ENCODE results near the gene NDOR1.

Gene NDOR1

DNA sequence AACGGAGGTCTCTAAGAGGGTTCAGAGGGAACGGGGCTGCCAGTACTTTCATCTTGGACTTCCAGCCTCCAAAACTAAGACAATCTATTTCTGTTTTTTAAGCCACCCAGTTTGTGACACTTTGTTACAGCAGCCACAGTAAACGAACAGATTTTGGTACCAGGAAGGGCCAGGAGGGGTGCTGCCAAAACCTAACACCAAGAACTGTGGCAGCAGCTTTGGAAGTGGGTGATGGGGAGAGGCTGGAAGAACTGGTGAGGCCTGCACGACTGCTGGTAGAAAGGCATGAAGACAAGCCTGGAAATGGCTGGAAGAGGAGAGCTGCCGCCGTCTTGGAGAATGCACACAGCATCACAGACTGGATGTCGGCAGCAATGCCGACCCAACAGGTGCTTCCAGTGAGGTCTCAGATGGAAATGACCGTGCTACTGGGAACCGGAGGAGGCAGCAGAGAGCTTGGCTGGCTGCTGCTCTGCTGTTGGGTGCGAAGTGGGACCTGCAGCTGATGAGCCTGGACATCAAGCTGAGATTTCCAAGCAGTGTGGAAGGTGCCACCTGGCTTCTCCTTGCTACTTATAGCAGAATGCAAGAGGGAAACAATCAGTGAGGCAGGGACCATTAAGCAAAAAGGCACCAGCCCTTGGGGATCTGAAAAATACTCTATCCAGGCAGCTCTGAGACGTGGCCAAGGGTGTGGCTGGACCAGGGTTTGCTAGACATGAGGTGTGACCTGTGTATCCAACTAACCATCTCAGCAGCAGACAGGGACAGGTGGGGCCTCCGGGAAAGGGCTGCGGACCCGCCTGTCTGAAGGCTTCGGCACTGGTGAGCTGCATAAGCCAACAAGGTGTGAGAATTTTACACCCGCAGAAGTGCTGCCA, 29.0 kb upstream of the NDOR1 start:
- Histone ChIP-seq H3K27me3 (ENCODE audit: insufficient read depth, low read length) (no peaks in the 10 kb centered on the region), H3K4me3 (ENCODE audit: low read depth, low read length) (no peak overlapping the region), H3K27ac (ENCODE audit: low read depth, low read length) (no peak overlapping the region), H3K36me3 (ENCODE audit: insufficient read depth, low read length) (no peaks in the 10 kb centered on the region), H3K79me2 (ENCODE audit: control insufficient read depth, insufficient read depth, low read length, unreplicated experiment) (no peaks in the 10 kb centered on the region), H2AFZ (ENCODE audit: low read length, unreplicated experiment) (no peak overlapping the region), H3K4me1 (ENCODE audit: control insufficient read depth, insufficient read depth, low read length, unreplicated experiment) (peaks cover 10% of the 10 kb centered on the region)

DNA sequence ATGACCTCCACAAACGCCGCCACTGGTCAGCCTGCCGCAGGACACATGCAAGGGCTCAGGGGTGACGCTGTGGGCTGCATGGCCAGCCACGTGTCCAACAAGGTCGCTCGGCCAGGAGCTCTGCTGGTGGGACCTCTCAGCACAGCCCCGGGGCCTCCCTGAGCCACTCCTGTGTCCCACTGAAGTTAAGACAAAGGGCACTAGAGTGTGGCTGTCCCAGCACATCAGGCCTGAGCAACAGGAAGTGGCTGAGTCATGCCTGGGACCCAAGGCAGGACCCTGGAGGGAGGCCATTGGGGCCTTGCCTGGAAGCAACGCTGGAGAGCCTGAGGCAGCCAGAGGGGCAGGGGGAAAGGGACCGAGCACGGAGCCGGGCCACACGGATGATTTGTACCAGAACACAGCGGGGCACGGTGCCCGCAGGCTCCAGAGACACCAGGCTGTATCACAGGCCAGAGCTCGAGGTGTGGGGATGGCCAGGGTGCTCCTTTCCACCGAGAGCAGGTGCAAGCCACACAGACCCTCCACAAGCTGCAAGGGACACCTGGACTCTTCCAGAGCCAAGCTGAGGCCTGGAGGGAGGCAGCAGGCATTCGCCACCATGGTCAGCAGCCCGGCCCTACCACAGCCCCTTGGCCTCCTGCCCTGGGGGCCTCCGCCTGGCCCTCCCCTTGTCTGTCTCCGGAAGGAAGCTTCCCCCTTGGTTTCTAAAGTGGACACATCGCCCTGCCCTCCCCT, 27.1 kb upstream of the NDOR1 start:
- Histone ChIP-seq H3K27ac (ENCODE audit: low read depth, low read length) (no peak overlapping the region), H3K4me3 (ENCODE audit: low read depth, low read length) (no peak overlapping the region), H3K4me1 (ENCODE audit: control insufficient read depth, insufficient read depth, low read length, unreplicated experiment) (peaks cover 10% of the 10 kb centered on the region), H3K79me2 (ENCODE audit: control insufficient read depth, insufficient read depth, low read length, unreplicated experiment) (no peaks in the 10 kb centered on the region), H2AFZ (ENCODE audit: low read length, unreplicated experiment) (no peak overlapping the region), H3K36me3 (ENCODE audit: insufficient read depth, low read length) (no peaks in the 10 kb centered on the region), H3K27me3 (ENCODE audit: insufficient read depth, low read length) (no peaks in the 10 kb centered on the region)

DNA sequence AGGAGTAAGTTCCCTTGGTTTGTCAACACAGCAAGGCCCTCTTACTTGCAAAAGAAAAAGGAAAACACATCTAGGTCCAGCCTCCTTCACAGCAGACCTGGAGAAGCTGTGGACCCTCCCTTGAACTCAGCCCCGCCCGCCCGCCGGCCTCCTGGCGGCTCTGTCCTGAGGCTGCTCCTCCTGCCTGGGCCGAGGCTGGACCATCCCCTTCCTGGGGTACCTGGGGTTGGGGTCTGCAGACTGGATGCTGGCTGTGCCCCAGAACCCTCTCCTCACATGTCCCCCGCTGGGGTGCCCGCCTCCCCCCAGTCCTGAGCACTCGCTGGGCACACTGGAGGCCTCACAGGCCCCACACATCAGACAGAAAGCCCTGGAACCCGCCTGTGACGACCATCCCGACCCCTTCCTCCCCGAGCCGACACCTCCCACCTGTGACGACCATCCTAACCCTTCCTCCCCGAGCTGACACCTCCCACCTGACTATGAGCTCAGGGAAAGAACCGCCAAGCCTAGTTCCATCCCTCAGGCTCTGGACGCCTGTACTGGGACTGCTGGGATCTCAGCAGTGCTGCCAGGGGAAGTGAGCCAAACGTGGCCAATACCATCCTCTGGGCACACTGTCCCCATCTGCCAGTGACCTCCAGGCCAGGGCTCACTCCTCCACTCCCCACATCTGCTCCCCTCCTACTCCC, 26.4 kb upstream of the NDOR1 start:
- H3K4me3 ChIP-seq (ENCODE audit: low read depth, low read length): no peak overlapping the region
- H3K79me2 ChIP-seq (ENCODE audit: control insufficient read depth, insufficient read depth, low read length, unreplicated experiment): no peaks in the 10 kb centered on the region
- no peaks in the 10 kb centered on the region for H3K27me3 ChIP-seq (ENCODE audit: insufficient read depth, low read length)
- H3K36me3 ChIP-seq (ENCODE audit: insufficient read depth, low read length): no peaks in the 10 kb centered on the region
- H3K27ac ChIP-seq (ENCODE audit: low read depth, low read length): no peak overlapping the region
- no peak overlapping the region for H2AFZ ChIP-seq (ENCODE audit: low read length, unreplicated experiment)
- H3K4me1 ChIP-seq (ENCODE audit: control insufficient read depth, insufficient read depth, low read length, unreplicated experiment): peaks cover 10% of the 10 kb centered on the region

DNA sequence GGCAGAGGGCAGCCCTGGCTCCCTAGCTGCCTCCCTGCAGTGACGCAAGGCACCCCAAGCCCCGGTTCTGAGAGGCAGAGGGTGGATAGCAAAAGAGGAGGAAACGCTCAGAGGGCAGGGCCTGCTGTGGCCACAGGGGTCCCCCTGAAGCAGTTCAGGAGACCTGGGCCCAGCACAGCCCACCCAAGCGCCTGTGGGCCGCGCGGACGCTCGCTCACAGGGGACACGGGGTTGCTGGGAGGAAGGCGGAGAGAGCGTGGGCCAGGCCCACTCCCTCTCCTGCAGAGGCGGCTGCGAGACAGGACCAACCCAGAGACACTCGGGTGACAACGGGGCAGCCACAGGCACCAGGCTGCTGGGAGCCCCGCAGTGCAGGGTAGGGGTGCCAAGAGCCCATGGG, 25.7 kb upstream of the NDOR1 start:
- H3K4me3 ChIP-seq (ENCODE audit: low read depth, low read length): no peak overlapping the region
- no peaks in the 10 kb centered on the region for H3K36me3 ChIP-seq (ENCODE audit: insufficient read depth, low read length)
- H3K79me2 ChIP-seq (ENCODE audit: control insufficient read depth, insufficient read depth, low read length, unreplicated experiment): no peaks in the 10 kb centered on the region
- no peaks in the 10 kb centered on the region for H3K27me3 ChIP-seq (ENCODE audit: insufficient read depth, low read length)
- no peak overlapping the region for H2AFZ ChIP-seq (ENCODE audit: low read length, unreplicated experiment)
- no peak overlapping the region for H3K27ac ChIP-seq (ENCODE audit: low read depth, low read length)
- peaks cover 10% of the 10 kb centered on the region for H3K4me1 ChIP-seq (ENCODE audit: control insufficient read depth, insufficient read depth, low read length, unreplicated experiment)

DNA sequence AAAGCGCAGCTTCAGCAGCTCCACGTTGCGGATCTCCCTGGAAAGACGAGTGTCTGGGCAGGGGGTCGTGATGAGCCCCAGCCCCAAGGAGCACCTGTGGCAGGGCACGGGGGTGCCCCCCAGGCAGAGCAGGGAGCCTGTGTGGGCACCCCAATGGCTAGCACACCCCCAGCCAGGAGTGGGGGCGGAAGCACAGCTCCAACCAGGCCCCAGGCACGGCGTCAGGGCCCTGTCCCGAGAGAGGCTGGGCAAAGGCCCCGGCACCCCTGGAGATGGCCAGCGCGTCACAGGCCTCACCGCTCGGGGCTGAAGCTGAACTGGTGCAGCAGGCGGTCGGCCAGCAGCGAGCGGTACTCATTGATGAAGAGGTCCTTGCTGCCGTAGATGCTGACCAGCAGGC, 25.0 kb upstream of the NDOR1 start:
- Histone ChIP-seq H3K36me3 (ENCODE audit: insufficient read depth, low read length) (no peaks in the 10 kb centered on the region), H3K27ac (ENCODE audit: low read depth, low read length) (no peak overlapping the region), H3K4me1 (ENCODE audit: control insufficient read depth, insufficient read depth, low read length, unreplicated experiment) (peaks cover 10% of the 10 kb centered on the region), H3K27me3 (ENCODE audit: insufficient read depth, low read length) (no peaks in the 10 kb centered on the region), H3K79me2 (ENCODE audit: control insufficient read depth, insufficient read depth, low read length, unreplicated experiment) (no peaks in the 10 kb centered on the region), H3K4me3 (ENCODE audit: low read depth, low read length) (no peak overlapping the region), H2AFZ (ENCODE audit: low read length, unreplicated experiment) (no peak overlapping the region)

DNA sequence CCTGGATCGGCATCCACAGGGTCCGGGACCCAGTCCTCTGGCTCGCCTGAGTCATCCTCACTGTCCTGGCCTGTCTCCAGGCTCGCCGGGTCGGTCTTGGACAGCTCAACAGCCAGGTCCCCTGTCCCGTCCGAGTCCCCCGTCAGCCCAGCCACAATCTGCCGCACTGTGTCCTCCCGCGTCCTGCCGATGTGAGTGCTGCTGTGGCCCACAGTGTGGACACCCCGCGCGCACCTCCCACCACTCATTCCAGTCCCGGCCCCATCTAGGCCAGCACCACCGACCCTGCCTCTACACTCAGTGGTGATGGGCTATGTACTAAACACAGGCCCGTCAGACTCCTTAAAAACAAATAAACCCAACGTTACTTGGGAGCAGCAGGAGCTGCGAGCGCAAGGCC, 23.8 kb upstream of the NDOR1 start:
- peaks cover 10% of the 10 kb centered on the region for H3K4me1 ChIP-seq (ENCODE audit: control insufficient read depth, insufficient read depth, low read length, unreplicated experiment)
- H3K36me3 ChIP-seq (ENCODE audit: insufficient read depth, low read length): no peaks in the 10 kb centered on the region
- no peaks in the 10 kb centered on the region for H3K27me3 ChIP-seq (ENCODE audit: insufficient read depth, low read length)
- no peak overlapping the region for H3K4me3 ChIP-seq (ENCODE audit: low read depth, low read length)
- H3K79me2 ChIP-seq (ENCODE audit: control insufficient read depth, insufficient read depth, low read length, unreplicated experiment): peaks cover 9% of the 10 kb centered on the region
- H3K27ac ChIP-seq (ENCODE audit: low read depth, low read length): no peak overlapping the region
- no peak overlapping the region for H2AFZ ChIP-seq (ENCODE audit: low read length, unreplicated experiment)

DNA sequence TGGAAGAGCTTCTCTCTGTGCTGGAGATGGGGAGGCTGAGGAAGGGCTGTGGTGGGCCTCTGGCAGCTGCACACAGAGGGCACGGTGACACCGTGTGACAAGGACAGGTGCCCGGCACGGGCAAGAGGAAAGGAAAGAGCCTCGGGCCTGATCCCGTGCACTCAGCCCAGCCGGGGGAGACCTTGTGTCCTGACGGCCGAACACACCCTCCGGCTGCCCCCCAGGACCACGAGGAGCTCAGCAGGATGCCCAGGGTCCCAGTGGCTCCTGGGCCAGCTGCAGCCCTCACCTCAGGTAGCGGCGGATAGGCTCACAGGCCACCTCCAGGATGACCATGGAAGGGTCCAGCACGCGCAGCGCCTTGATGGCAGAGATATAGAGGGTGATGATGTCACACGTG, 22.7 kb upstream of the NDOR1 start:
- Histone ChIP-seq H3K79me2 (ENCODE audit: control insufficient read depth, insufficient read depth, low read length, unreplicated experiment) (peaks cover 20% of the 10 kb centered on the region), H2AFZ (ENCODE audit: low read length, unreplicated experiment) (no peak overlapping the region), H3K27ac (ENCODE audit: low read depth, low read length) (no peak overlapping the region), H3K4me3 (ENCODE audit: low read depth, low read length) (no peak overlapping the region), H3K36me3 (ENCODE audit: insufficient read depth, low read length) (no peaks in the 10 kb centered on the region), H3K27me3 (ENCODE audit: insufficient read depth, low read length) (no peaks in the 10 kb centered on the region), H3K4me1 (ENCODE audit: control insufficient read depth, insufficient read depth, low read length, unreplicated experiment) (peaks cover 17% of the 10 kb centered on the region)

DNA sequence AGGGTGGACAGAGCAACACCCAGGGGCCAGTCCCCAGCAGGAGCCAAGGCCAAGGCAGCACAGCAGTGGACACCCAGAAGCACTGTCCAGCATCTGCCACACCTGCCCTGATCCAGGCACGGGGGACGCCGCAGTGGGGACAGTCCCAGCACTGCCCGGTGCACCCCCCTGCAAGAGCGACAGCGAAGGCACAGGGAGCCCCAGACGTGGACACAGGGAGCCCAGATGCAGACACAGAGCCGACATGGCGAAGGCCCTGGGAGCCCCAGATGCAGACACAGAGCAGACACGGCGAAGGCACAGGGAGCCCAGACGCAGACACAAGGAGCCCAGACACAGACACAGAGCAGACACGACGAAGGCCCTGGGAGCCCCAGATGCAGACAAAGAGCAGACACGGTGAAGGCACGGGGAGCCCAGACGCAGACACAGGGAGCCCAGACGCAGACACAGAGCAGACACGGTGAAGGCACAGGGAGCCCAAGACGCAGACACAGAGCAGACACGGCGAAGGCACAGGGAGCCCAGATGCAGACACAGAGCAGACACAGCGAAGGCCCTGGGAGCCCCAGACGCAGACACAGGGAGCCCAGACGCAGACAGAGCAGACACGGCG, 21.4 kb upstream of the NDOR1 start:
- Histone ChIP-seq H2AFZ (ENCODE audit: low read length, unreplicated experiment) (no peak overlapping the region), H3K27ac (ENCODE audit: low read depth, low read length) (no peak overlapping the region), H3K4me1 (ENCODE audit: control insufficient read depth, insufficient read depth, low read length, unreplicated experiment) (peaks cover 7% of the 10 kb centered on the region), H3K4me3 (ENCODE audit: low read depth, low read length) (no peak overlapping the region), H3K36me3 (ENCODE audit: insufficient read depth, low read length) (no peaks in the 10 kb centered on the region), H3K79me2 (ENCODE audit: control insufficient read depth, insufficient read depth, low read length, unreplicated experiment) (peaks cover 23% of the 10 kb centered on the region), H3K27me3 (ENCODE audit: insufficient read depth, low read length) (no peaks in the 10 kb centered on the region)

DNA sequence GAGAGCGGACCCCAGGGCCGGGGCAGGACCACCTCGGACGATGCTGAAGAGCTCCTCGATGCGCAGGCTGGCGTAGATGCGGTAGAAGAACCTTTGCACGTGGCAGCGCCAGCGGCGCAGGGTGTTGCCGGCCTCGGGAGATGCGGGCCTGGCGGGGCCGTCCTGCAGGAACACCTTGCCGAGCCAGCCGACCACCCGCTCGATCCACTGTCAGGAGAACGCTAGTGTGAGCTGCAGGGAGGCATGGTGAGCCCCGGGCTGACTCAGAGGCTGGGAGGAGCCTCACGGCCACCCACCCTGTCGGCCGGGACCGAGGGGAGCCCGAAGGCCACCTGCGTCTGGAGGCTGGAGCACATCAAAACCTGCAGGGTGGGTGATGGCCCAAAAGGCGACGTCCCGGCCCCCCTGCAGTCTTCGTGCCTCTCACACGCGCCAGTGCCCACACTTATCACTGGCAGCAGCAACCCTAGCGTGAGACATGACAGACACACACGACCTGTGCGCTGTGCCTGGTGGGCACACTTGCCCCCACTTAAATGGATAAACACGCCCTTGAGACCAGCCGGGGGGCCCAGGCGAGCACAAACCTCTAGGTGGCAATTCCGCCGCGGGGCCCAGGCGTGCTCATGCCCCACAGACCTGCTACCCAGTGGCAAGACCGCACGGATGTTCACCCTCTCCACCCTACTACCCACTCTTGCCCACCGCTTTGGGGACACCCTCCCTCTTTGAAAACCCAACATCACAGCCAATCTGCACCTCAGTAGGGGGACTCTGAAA, 20.4 kb upstream of the NDOR1 start:
- H3K27me3 ChIP-seq (ENCODE audit: insufficient read depth, low read length): no peaks in the 10 kb centered on the region
- no peak overlapping the region for H3K4me3 ChIP-seq (ENCODE audit: low read depth, low read length)
- no peak overlapping the region for H3K27ac ChIP-seq (ENCODE audit: low read depth, low read length)
- H3K79me2 ChIP-seq (ENCODE audit: control insufficient read depth, insufficient read depth, low read length, unreplicated experiment): peaks cover 28% of the 10 kb centered on the region
- peaks cover 14% of the 10 kb centered on the region for H3K4me1 ChIP-seq (ENCODE audit: control insufficient read depth, insufficient read depth, low read length, unreplicated experiment)
- no peak overlapping the region for H2AFZ ChIP-seq (ENCODE audit: low read length, unreplicated experiment)
- H3K36me3 ChIP-seq (ENCODE audit: insufficient read depth, low read length): no peaks in the 10 kb centered on the region

DNA sequence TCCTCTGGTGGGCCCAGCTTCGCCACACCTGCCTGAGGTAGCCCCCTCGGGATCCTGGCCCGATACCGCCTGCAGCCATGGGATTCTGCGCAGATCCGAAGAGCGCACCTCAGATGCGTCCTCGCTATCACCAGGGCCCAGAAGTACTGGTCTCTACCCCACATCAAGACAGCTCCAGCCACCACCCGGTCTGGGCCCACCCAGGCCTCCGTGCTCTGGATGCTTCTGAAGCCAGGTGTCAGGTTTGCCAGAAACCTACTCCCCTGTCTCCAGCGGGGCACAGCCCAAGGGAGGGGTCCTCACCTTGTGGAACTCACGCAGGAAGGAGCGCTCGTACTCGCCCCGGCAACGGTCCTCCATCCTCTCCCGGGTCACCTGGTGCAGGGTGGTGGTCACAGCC, 19.6 kb upstream of the NDOR1 start:
- no peak overlapping the region for H2AFZ ChIP-seq (ENCODE audit: low read length, unreplicated experiment)
- no peak overlapping the region for H3K27ac ChIP-seq (ENCODE audit: low read depth, low read length)
- peaks cover 37% of the 10 kb centered on the region for H3K79me2 ChIP-seq (ENCODE audit: control insufficient read depth, insufficient read depth, low read length, unreplicated experiment)
- H3K4me1 ChIP-seq (ENCODE audit: control insufficient read depth, insufficient read depth, low read length, unreplicated experiment): peaks cover 18% of the 10 kb centered on the region
- no peaks in the 10 kb centered on the region for H3K27me3 ChIP-seq (ENCODE audit: insufficient read depth, low read length)
- H3K36me3 ChIP-seq (ENCODE audit: insufficient read depth, low read length): no peaks in the 10 kb centered on the region
- H3K4me3 ChIP-seq (ENCODE audit: low read depth, low read length): no peak overlapping the region

Measured in ACC112 (cell line).